ENCODE data around the gene RNF157. TPM values are rescaled to one million over a fixed set of nuclear protein-coding genes. Genes with fewer than 3 reads are reported as not detected.

Gene RNF157
- total RNA-seq, 1 donor, result 0.27 TPM

DNA sequence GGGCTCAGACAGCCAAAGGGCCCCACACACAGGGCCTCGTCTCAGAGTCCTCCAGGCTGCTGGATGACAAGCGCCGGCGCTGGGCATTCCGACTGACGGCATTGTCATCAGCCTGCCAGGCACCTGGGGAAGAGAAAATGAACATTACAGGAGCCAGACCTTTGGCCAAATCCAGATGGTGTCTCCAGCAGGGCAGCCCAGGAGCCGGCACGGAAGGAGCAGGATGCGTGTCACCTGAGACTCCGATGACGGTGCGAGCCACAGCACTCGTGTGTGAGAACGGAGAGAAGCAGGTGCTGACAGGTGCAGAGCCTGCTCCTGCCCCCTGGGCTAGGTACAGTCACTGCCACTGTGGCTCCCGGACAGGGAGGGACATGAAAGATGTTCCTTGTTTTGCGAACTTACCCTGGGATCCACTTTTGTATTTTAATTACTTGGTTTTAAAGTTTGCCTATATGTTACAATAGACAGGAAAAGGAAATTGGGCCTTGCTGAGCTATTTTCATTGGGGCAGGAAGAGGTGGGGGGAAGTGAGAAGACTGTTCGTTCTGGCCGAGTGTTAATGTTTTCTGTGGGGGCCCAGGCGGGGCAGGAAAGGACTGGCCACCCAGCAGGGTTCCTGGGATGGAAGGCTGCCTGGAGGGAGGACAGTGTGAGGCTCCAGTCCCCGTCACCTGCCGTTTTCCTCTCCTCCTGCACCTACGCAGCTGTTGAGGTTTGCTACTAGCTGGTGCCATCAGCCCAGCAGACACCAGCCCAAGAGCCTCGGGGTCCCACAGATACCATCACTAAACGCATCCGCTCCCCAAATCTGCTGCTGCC lies 94.9 kb downstream of the RNF157 start:
- no peak for DNase-seq (ENCODE audit: low read depth in 2 of 3, low spot score in 2 of 3)

DNA sequence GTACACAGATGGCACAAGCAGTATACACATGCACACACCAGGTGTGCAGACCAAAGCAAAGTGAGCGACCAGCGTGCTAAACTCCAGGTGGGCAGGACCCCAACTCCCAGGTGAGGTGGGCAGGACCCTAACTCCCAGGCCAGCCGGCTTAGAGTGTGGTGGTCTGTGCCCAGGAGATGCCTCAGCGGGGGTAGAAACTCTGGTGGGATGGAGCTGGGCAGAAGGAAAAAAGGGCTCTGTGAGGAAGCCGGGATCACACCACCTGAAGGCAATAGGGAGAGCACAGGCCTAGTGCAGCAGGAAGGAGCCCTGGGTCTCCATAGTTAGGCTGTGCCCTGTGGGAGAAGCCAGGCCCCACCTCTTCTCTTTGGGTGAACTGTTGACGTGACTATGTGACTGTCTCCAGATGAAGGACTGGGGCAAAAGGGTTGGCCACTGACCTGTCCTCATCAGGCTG lies 97.7 kb downstream of the RNF157 start:
- DNase-seq (ENCODE audit: low read depth in 2 of 3, low spot score in 2 of 3), result no peak

DNA sequence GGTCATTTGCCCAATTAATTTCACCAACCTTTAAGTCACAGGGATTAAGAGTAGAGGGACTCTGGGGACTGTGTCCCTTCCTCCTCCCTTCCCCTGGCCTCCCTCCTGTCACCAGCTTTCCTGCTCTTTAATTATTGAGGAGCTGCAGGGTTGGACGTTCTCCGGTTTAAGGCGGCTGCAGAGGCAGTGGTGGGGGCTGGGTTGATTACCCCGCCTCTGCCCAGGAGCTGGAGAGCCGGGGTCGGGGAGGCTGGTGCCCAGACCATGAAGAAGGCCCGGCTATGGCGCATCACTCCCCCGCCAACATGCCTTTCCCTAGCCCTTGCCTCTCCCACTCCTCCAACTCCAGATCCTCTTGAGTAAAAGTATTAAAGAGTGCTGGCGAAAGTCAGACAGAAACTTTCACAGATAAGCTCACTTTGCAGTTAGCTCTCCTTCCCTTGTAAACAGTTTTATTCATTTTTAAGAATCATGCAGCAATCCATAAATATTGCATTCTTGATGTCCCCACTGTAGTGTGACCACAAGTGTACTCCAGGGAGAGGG lies 98.2 kb downstream of the RNF157 start:
- DNase-seq (ENCODE audit: low read depth in 2 of 3, low spot score in 2 of 3), result no peak

DNA sequence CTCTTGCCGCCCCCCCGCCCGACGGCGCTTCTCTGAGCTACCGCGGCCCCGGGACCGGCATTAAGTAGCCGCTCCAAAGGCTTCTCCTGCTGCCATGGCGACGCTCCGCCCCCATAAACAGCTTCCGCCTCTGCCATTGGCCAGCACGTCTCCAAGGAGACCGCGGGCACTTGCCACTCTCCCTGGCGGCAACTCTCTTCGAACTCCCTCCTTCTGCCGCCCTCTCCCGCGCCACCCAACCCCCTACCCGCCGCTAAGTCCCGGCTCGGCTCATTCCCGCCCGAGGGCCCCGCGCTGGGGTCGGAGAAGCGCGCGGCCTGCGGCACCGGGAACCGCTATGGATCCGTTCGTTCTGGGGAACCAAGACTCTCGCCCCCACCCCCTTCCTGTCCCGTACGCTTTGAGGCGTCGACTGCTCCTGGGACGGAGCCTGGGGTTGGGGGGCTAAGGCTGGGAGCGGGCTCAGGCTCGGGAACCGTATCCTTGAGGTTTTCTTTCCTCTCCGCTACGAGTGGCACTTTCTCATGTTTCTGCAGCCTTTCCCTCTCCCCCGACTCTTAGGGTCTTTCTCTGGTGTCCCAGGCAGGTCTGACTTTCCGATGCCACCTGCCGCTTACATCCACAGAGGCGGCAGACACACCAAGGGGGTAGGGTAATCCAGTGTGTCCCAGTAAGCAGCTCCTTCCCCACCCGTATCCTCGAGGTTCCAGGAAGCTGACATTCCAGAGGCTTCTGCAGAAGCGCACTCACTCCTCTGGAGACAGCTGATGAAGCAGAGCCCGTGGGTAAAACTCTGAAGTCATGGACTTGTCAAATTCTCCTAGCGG lies 98.9 kb downstream of the RNF157 start, which contains the start of gene FOXJ1:
Gene FOXJ1, minus strand, starts transcription at position 34 of the 827 bp plus-strand sequence. CDS start 850 bp downstream, outside the sequence.
- peak; percentile 88 to 93 (median 89) for DNase-seq (ENCODE audit: low read depth in 2 of 3, low spot score in 2 of 3)

- no peak for DNase-seq (ENCODE audit: low read depth in 2 of 3, low spot score in 2 of 3)
Measured at GRCh38 chr17:76140661-76141211, 99.6 kb downstream of the RNF157 start.

DNA sequence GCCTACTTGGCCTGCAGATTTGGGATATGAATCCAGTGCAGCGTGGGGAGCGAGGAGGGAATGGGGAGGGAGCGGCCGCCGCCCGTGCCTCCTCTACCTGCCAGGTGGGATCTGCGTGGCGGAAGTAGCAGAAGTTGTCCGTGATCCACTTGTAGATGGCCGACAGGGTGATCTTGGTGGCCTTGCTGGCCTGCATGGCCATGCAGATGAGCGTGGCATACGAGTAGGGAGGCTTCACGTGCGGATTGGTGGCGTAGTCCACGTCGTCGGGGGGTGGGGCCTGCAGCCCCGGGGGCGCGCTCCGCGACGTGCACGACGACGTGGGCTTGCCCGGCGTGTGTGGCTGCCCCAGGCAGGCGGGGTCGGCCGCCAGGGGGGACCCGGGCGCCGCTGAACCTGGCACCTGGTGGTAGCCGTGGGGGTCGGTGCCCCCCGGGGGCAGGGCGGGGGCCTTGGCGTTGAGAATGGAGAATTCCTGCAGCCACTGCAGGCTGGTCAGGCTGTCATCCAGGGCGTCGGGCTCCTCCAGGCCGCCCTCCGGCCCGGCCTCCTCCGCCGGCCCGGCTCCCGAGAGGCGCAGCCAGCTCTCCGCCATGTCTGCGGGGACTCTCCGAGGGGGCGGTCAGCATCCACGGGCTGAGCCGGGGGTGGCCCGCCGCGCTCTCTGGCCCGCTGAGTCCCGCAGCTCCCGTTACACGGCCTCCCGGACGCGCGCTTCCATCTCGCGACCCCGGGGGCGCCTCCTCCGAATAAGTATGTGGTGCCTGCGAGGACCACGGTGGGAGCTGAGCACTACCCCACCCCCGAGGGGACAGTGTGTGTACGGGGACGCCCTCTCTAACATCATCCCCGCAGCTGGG lies 100.3 kb downstream of the RNF157 start:
- DNase-seq (ENCODE audit: low read depth in 2 of 3, low spot score in 2 of 3), result peak in 2 of 3 donors; percentile 43 to 58

GRCh38 chr17:76138896-76139752 lies 101.2 kb downstream of the RNF157 start:
- no peak for DNase-seq (ENCODE audit: low read depth in 2 of 3, low spot score in 2 of 3)

DNA sequence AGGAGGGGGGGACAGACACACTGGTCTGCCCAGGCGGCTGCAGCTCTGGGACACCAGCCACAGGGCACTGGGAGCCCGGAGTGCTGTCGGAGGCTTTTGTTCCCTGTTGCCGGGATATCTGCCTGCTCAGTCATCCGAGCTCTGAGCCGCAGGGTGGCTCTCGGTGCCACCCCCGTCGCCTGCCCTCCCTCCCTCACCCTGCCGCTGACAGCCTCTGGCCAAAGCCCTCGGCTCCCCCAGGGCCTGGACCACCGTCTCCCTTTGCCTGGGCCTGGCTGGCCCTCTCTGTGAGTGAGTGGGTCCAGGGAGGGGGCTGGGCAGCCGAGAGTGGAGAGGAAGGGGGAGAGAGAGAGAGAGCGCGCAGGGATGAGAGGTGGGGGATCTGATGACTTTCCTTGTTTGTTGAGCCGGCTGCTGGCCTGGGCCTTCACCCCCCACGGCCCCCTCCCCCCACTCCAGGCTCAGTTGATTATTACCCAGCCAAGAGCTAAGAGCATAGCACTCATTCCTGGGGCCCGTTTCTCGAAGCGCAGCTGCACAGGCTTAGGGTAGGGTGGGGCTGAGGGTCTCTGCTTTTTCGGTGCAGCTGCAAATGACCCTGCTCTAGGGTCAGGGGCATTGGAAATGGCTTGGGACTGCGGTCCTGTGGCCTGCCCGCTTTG lies 101.9 kb downstream of the RNF157 start:
- no peak for DNase-seq (ENCODE audit: low read depth in 2 of 3, low spot score in 2 of 3)

DNA sequence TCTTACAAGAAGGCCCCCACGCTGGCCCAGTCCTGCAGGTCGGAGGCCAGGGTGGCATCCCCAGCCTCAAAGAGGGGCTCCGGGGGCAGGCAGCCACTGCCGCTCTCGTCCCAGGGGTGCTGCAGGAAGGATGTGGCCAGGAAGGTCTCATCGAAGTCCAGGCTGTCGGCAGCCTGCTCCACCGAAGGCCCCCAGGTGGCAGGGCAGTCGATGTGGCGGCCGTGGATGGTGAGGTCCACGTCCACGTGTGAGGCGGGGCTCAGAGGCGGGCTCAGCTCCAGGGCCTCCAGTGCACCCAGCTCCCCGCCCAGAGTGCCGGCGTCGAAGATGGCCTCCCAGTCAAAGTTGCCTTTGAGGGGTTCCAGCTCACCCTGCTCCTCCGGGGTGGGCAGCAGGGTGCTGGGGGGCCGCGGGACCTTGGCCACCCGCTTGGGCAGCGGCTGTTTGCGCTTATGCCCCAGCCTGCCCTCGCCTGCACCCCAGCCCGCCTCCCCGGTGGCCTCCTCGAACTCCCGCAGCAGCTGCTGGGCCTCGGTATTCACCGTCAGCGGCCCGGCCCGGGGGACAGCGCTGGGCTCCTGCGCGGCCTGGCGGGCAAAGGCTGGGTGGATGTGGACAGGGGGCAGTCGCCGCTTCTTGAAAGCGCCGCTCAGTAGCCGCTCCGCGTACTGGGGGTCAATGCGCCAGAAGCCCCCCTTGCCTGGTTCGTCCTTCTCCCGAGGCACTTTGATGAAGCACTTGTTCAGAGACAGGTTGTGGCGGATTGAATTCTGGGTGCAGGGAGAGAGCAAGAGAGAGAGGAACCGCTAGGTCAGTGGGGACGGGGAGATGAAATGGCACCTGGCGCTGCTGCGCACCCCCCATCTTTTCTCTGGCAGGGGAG lies 102.7 kb downstream of the RNF157 start:
- DNase-seq (ENCODE audit: low read depth in 2 of 3, low spot score in 2 of 3), result no peak

DNA sequence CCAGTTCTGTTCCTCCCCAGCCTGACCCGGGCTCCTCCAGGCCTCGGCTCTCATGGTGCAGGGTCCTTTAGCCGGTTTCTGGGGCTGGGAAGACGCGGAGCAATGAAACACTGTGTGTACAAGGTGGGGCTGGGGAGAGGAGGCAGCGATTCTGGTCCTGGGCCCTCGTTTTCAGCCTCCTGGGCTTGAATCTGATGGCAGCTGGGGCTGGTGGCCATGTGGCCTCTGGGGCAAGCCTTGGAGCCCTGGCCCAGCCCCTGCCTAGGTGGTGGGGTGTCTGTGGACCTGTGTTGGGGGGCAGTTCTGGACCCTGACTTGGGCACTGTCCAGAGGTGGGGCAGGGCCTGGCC lies 103.3 kb downstream of the RNF157 start:
- no peak for DNase-seq (ENCODE audit: low read depth in 2 of 3, low spot score in 2 of 3)

- DNase-seq (ENCODE audit: low read depth in 2 of 3, low spot score in 2 of 3), result no peak
Measured at GRCh38 chr17:76136276-76137000, 103.9 kb downstream of the RNF157 start.

- no peak for DNase-seq (ENCODE audit: low read depth in 2 of 3, low spot score in 2 of 3)
Measured at GRCh38 chr17:76135810-76136188, 104.5 kb downstream of the RNF157 start.

- no peak for DNase-seq (ENCODE audit: low read depth in 2 of 3, low spot score in 2 of 3)
Measured at GRCh38 chr17:76134911-76135809, 105.1 kb downstream of the RNF157 start.

DNA sequence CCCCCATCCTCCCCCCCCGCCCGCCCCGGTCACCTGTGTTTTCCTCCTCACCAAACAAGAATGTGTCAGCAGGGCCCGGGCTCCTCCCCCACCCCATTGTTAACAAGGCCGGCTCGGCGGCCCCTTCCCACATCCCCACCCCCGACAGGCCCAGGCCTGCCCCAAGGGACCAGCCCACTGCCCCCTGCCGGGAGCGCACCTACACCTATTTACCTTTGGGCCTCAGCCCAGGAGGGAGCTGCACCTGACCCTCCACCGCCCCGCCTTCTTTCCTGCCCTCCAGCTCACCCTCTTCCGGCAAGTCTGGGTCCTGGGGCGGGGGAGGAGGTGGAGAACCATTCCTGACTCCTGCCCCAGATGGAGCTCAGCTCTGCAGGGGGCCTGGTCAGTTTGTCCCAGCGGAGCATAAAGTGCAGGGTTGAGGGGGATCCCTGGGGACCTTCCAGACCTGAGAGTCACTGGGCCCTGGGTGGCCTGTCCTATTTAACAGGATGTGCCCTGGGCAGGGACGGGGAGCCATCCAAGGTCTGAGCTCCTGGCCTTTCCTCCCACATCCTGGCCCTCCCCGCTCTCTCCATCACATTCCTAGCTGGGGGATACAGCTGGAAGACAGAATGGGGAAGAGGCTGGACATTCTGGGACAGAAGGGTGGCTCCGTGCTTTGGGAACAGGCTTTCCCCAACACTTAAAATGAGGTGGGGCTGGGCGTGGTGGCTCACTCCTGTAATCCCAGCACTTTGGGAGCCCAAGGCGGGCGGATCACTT lies 107.5 kb downstream of the RNF157 start:
- no peak for DNase-seq (ENCODE audit: low read depth in 2 of 3, low spot score in 2 of 3)

Measured in hematopoietic multipotent progenitor cell (in vitro differentiated cells).